ENCODE results near the gene RAB22A. TPM values are rescaled to one million over a fixed set of nuclear protein-coding genes. Genes with fewer than 3 reads are reported as not detected.
A peak's percentile ranks its signal among the peaks of the same experiment; 100 is the strongest.

The RAB22A gene
- total and polyA plus RNA-seq, 8 donors: 3.1 to 10.1 (median 7.1) TPM

DNA sequence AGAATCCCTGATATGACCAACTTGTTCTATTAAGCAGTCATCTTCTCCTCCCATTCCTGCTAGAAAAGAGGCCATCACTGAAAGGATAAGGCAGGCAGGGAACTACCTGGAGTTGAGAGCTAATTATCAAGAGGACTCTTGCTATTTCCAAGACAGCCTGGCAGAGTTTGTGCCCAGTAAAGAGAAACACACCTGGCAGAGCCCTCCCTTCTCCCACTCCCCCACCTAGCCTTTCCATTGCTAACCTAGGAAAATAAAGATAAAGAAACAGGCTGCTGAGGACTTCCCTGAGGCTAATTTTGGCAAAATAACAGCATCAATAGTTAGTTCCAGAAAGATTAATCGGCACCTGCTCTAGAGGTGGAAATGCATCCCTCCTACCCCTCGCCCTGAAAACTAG lies 20.4 kb upstream of the RAB22A start:
- Histone ChIP-seq H3K4me1 (no peaks in the 10 kb centered on the region), H3K4me3 (no peak overlapping the region), H3K27ac (no peak overlapping the region), H3K27me3 (no peaks in the 10 kb centered on the region), H3K36me3 (no peaks in the 10 kb centered on the region), H3K9me3 (no peaks in the 10 kb centered on the region)
- 50 to 53% methylated on average over 2 of the region's 2 CpGs for WGBS, 2 donors
- FAIRE-seq (no peak), DNase-seq (no peak), ATAC-seq (peak in 3 of 4 donors; percentile 52 to 57 (median 54))
- TF ChIP-seq, protein P1, sequence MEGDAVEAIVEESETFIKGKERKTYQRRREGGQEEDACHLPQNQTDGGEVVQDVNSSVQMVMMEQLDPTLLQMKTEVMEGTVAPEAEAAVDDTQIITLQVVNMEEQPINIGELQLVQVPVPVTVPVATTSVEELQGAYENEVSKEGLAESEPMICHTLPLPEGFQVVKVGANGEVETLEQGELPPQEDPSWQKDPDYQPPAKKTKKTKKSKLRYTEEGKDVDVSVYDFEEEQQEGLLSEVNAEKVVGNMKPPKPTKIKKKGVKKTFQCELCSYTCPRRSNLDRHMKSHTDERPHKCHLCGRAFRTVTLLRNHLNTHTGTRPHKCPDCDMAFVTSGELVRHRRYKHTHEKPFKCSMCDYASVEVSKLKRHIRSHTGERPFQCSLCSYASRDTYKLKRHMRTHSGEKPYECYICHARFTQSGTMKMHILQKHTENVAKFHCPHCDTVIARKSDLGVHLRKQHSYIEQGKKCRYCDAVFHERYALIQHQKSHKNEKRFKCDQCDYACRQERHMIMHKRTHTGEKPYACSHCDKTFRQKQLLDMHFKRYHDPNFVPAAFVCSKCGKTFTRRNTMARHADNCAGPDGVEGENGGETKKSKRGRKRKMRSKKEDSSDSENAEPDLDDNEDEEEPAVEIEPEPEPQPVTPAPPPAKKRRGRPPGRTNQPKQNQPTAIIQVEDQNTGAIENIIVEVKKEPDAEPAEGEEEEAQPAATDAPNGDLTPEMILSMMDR (IDR thresholded peaks at IDR 0.05): no peak
- intact Hi-C loops (cut with DNase I): no loop called here

DNA sequence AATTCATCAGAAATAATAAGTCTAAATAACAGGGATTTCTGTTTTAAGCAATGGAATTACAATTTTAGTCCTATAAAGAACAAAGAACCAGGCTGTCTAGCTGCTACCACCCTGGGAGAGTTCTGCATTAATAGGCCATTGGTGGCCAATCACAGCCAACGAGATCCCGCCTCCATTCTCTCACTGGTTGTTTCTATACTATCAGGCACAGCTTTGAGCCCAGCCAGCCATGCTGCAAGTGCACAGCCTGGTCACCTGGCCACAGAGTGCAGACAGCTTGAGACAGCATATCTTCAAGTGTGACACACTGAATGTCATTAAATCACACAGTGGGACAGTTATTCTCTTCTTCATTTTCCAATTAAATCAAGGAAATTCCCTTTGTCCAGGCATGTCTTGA lies 16.1 kb upstream of the RAB22A start:
- intact Hi-C loops (cut with DNase I): no loop called here
- Histone ChIP-seq H3K27me3 (no peaks in the 10 kb centered on the region), H3K27ac (no peak overlapping the region), H3K4me3 (no peak overlapping the region), H3K4me1 (no peaks in the 10 kb centered on the region), H3K9me3 (no peaks in the 10 kb centered on the region), H3K36me3 (no peaks in the 10 kb centered on the region)
- 88 to 90% methylated on average over 2 of the region's 2 CpGs for WGBS, 2 donors
- DNase-seq: no peak
- no peak for FAIRE-seq
- ATAC-seq: peak in 3 of 4 donors; percentile 36 to 66 (median 56)
- TF ChIP-seq, protein P1 (IDR thresholded peaks at IDR 0.05): no peak

DNA sequence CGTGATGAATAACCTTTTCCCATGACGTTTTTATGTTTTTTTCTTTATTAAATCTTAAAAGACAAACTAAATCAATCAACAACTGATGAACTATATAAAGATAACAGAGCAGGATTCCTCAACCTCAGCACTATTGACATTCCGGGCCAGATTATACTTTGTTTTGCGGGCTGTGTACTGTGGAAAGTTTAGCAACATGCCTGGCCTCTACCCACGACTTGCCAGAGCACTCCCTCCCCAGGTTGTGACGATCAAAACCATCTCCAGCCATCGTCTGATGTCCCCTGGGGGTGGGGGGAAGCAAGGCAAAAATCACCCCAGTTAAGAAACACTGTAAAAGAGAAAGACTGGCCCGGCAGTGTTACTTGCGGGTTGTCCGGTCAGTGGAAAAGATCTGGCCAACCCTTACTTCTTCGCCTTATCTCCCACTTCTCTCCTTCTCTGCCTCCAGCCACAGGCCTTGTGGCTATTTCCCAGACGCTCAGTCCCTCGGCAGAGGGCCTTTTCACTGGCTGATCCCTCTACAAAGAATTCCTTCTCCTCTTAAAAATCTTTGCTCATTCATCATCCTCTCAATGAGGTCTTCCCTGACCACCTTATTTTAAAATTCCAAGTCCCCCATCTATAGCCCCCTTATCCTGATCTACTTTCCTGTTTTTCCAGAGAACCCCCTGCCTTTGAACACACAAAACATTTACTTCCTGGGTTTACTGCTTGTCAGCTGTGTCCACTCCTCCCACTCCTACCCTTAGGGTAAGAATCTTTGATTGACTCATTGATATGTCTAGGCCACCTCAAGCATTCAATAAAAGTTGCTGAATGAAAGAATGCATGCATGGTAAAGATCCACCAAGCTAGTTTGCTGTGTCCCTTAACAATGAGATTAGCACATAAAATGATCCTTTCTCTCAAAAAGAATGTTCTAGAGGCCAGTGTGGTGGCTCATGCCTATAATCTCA lies 14.7 kb upstream of the RAB22A start:
- FAIRE-seq (no peak), DNase-seq (no peak), ATAC-seq (no peak)
- Histone ChIP-seq H3K9me3 (no peaks in the 10 kb centered on the region), H3K4me1 (no peaks in the 10 kb centered on the region), H3K27me3 (no peaks in the 10 kb centered on the region), H3K27ac (no peak overlapping the region), H3K36me3 (no peaks in the 10 kb centered on the region), H3K4me3 (no peak overlapping the region)
- intact Hi-C loops (cut with DNase I): no loop called here
- WGBS, 2 donors: 73 to 78% methylated on average over 13 of the region's 13 CpGs
- TF ChIP-seq, protein P1 (IDR thresholded peaks at IDR 0.05): no peak

DNA sequence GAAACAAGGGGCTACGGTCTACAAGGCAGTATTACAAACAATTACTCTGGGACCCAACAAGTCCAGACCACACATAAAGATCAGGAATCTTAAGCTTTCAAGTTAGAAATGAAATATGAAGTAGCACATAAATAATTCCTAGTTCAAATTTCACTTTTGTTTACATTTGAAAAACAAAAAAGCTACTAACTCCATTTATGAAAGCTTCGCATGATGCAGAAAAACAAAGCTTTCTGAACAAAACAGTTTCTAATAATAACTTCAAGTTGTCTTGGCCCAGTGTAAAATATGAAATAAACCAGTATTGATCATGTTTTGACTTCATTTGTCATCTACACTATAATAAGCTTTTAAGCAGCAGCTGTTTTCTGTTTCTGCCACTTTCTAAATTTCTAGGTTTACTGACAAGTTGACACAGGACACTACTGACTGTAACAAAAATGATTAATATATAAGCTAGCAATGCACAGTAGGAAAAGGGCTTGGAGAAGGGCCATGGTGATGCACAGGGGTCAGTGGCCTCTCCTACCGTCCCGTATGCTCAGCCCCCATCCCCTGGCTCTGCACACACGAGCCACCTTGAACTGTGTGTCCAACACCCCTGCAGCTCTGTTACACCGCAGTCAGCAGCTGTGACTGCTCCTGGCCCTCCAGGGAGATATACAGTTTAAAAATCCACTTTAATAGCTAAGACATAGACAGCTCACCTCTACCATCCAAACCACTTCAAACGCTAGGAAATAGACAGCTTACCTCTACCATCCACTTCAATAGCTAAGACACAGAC lies 13.3 kb upstream of the RAB22A start:
- H3K27me3 ChIP-seq: no peaks in the 10 kb centered on the region
- intact Hi-C loops (cut with DNase I): no loop called here
- TF ChIP-seq, protein P1 (IDR thresholded peaks at IDR 0.05): no peak

More for the DNA sequence above, 13.3 kb upstream of the RAB22A start:
- no peaks in the 10 kb centered on the region for H3K36me3 ChIP-seq
- H3K9me3 ChIP-seq: no peaks in the 10 kb centered on the region
- ATAC-seq (no peak), FAIRE-seq (no peak), DNase-seq (no peak)
- WGBS, 2 donors: 87 to 92% methylated on average over 7 of the region's 7 CpGs
- no peak overlapping the region for H3K4me3 ChIP-seq
- no peak overlapping the region for H3K27ac ChIP-seq
- no peaks in the 10 kb centered on the region for H3K4me1 ChIP-seq

All from pancreas (tissue), 10 donors.